Naive thymus-derived CD4-positive, alpha-beta T cell (primary cell): ENCODE measurements around the gene DDAH1. TPM values are rescaled to one million over a fixed set of nuclear protein-coding genes. Genes with fewer than 3 reads are reported as not detected.

Experiments used
- ATAC-seq: fragments of 150-1000 bp; cut with Tn5 transposase; 2 replicates; pipeline ENCODE4 v1.10.0; 2021; ENCODE audit warnings: mild to moderate bottlenecking, moderate library complexity
- CTCF ChIA-PET: fragments of 350-600 bp; sonication (Branson Sonifier 250); formaldehyde crosslinking; loops from one replicate; lab custom pipeline; 2021; ENCODE audit warnings: antibody characterized with exemption; lab: Charles Lee
- POLR2A ChIA-PET: fragments of 350-600 bp; sonication (Branson Sonifier 250); formaldehyde crosslinking; loops from one replicate; lab custom pipeline; 2021; ENCODE audit warnings: antibody characterized with exemption, inconsistent platforms; lab: Charles Lee
- DNase-seq, 9 donors: peaks; one replicate each; pipeline versions ENCODE4 v3.0.0 to v3.0.0-alpha.2; 2020 to 2022; ENCODE audit warnings: mixed read lengths in 1 of 9
- H3K27ac ChIP-seq: one replicate; pipeline ENCODE4 v1.7.0; 2013; ENCODE audit warnings: mild to moderate bottlenecking, low read depth, low read length, moderate library complexity
- H3K27me3 ChIP-seq, 2 donors: one replicate each; pipeline ENCODE4 v1.7.0; 2013; ENCODE audit warnings: low read length in 2 of 2, mild to moderate bottlenecking in 2 of 2, moderate library complexity in 2 of 2; ENCODE audit not compliant: control insufficient read depth in 2 of 2, insufficient read depth in 2 of 2
- H3K36me3 ChIP-seq, 3 experiments: 1 replicate in 2 of 3; 2 replicates in 1 of 3; pipeline ENCODE4 v1.7.0; 2013; ENCODE audit warnings: low read length in 3 of 3, mild to moderate bottlenecking in 3 of 3, moderate library complexity in 1 of 3; ENCODE audit not compliant: insufficient read depth in 3 of 3, control insufficient read depth in 2 of 3
- H3K4me1 ChIP-seq, 2 donors: one replicate each; pipeline ENCODE4 v1.7.0; 2013; ENCODE audit warnings: low read length in 2 of 2, mild to moderate bottlenecking in 2 of 2, moderate library complexity in 1 of 2; ENCODE audit not compliant: control insufficient read depth in 2 of 2, insufficient read depth in 2 of 2
- H3K4me3 ChIP-seq: 2 replicates; pipeline ENCODE4 v1.7.0; 2013; ENCODE audit warnings: mild to moderate bottlenecking, low read length
- H3K9me3 ChIP-seq, 3 experiments: 1 replicate in 2 of 3; 2 replicates in 1 of 3; pipeline ENCODE4 v1.7.0; 2013; ENCODE audit warnings: low read length in 3 of 3; ENCODE audit not compliant: control insufficient read depth in 2 of 3
- H3K27ac Mint-ChIP-seq, 9 donors: one replicate each; pipeline ENCODE4 v1.8.0; 2020 to 2022; ENCODE audit warnings: mixed read lengths in 9 of 9, mild to moderate bottlenecking in 8 of 9, moderate library complexity in 5 of 9, inconsistent platforms in 2 of 9
- H3K27me3 Mint-ChIP-seq, 5 donors: one replicate each; pipeline ENCODE4 v1.8.0; 2021 to 2022; ENCODE audit warnings: mixed read lengths in 5 of 5, mild to moderate bottlenecking in 1 of 5
- H3K36me3 Mint-ChIP-seq, 5 donors: one replicate each; pipeline ENCODE4 v1.8.0; 2020 to 2022; ENCODE audit warnings: mixed read lengths in 5 of 5, mild to moderate bottlenecking in 3 of 5, inconsistent platforms in 1 of 5
- H3K4me1 Mint-ChIP-seq, 7 donors: one replicate each; pipeline ENCODE4 v1.8.0; 2020 to 2022; ENCODE audit warnings: mixed read lengths in 7 of 7, mild to moderate bottlenecking in 3 of 7, inconsistent platforms in 1 of 7
- H3K4me3 Mint-ChIP-seq, 10 donors: one replicate each; pipeline ENCODE4 v1.8.0; 2020 to 2022; ENCODE audit warnings: mild to moderate bottlenecking in 10 of 10, mixed read lengths in 10 of 10, moderate library complexity in 6 of 10, inconsistent platforms in 2 of 10
- H3K9me3 Mint-ChIP-seq, 11 donors: one replicate each; pipeline ENCODE4 v1.8.0; 2020 to 2022; ENCODE audit warnings: mixed read lengths in 11 of 11, mild to moderate bottlenecking in 4 of 11, inconsistent platforms in 1 of 11, moderate library complexity in 1 of 11
- intact Hi-C, 2 donors: fragments of 100-400 bp; cut with micrococcal nuclease; formaldehyde crosslinking; loops; one replicate each; pipeline ENCODE4 v1.15.1; 2023
- polyA plus RNA-seq, 2 donors: library from polyadenylated mRNA; unstranded; fragments of 300-500 nt; fragmentation: Illumina TruSeq; gene quantifications; one replicate each; pipeline ENCODE4 v1.2.3, GENCODE V29; 2021
- total RNA-seq, 6 experiments: library from RNA in 5 of 6; stranded (reverse) in 5 of 6; gene quantifications; 1 replicate in 5 of 6; 2 replicates in 1 of 6; pipeline ENCODE4 v1.2.3 and lab custom pipeline; 2021 to 2026

The DDAH1 gene
- total and polyA plus RNA-seq, 7 experiments from 2014 or later: 0.08 TPM; not detected in 6

- no peak overlapping the region for H3K4me3 ChIP-seq
- H3K27me3 ChIP-seq: no peaks in the 10 kb centered on the region
- POLR2A ChIA-PET: no interaction called here
- intact Hi-C loops: no loop called here
- no peak overlapping the region for H3K27ac Mint-ChIP-seq
- ATAC-seq (no peak), DNase-seq (no peak)
- no peaks in the 10 kb centered on the region for H3K9me3 ChIP-seq
- no peaks in the 10 kb centered on the region for H3K4me1 Mint-ChIP-seq
- no peak overlapping the region for H3K4me3 Mint-ChIP-seq
- H3K27me3 Mint-ChIP-seq: peaks cover 2 to 31% (median 15%) of the 10 kb centered on the region in 5 donors
- H3K36me3 ChIP-seq: no peaks in the 10 kb centered on the region
- peaks cover 0 to 3% (median 0%) of the 10 kb centered on the region in 11 donors for H3K9me3 Mint-ChIP-seq
- no peaks in the 10 kb centered on the region for H3K4me1 ChIP-seq
- no peaks in the 10 kb centered on the region for H3K36me3 Mint-ChIP-seq
- CTCF ChIA-PET: no interaction called here
- no peak overlapping the region for H3K27ac ChIP-seq
Observed at GRCh38 chr1:85447006-85447943, 17.7 kb downstream of the DDAH1 start.

GRCh38 chr1:85445906-85446305 is 19.1 kb downstream of the DDAH1 start:
- H3K4me3 ChIP-seq: no peak overlapping the region
- no peak overlapping the region for H3K4me3 Mint-ChIP-seq

GRCh38 chr1:85444381-85444780 is 20.6 kb downstream of the DDAH1 start:
- intact Hi-C loops: no loop called here
- no peaks in the 10 kb centered on the region for H3K36me3 ChIP-seq
- no peak for ATAC-seq
- H3K4me1 ChIP-seq: no peaks in the 10 kb centered on the region
- no peaks in the 10 kb centered on the region for H3K4me1 Mint-ChIP-seq
- H3K27me3 Mint-ChIP-seq: peaks cover 4 to 27% (median 11%) of the 10 kb centered on the region in 5 donors
- H3K27me3 ChIP-seq: no peaks in the 10 kb centered on the region
- H3K36me3 Mint-ChIP-seq: no peaks in the 10 kb centered on the region
- POLR2A ChIA-PET: no interaction called here
- DNase-seq: no peak
- CTCF ChIA-PET: no interaction called here
- H3K4me3 ChIP-seq: no peak overlapping the region
- no peak overlapping the region for H3K27ac ChIP-seq
- no peak overlapping the region for H3K27ac Mint-ChIP-seq
- H3K9me3 ChIP-seq: no peaks in the 10 kb centered on the region
- peaks cover 0 to 3% (median 0%) of the 10 kb centered on the region in 11 donors for H3K9me3 Mint-ChIP-seq
- H3K4me3 Mint-ChIP-seq: no peak overlapping the region

More at GRCh38 chr1:85445906-85446305, 19.1 kb downstream of the DDAH1 start:
- Histone ChIP-seq H3K27me3 (no peaks in the 10 kb centered on the region), H3K27ac (no peak overlapping the region), H3K36me3 (no peaks in the 10 kb centered on the region), H3K9me3 (no peaks in the 10 kb centered on the region), H3K4me1 (no peaks in the 10 kb centered on the region)
- Mint-ChIP-seq H3K9me3 (peaks cover 0 to 3% (median 0%) of the 10 kb centered on the region in 11 donors), H3K27me3 (peaks cover 2 to 31% (median 15%) of the 10 kb centered on the region in 5 donors), H3K4me1 (no peaks in the 10 kb centered on the region), H3K27ac (no peak overlapping the region), H3K36me3 (no peaks in the 10 kb centered on the region)
- intact Hi-C loops: no loop called here
- ChIA-PET CTCF (no interaction called here), POLR2A (no interaction called here)
- DNase-seq: no peak
- no peak for ATAC-seq

GRCh38 chr1:85440612-85441011 is 24.3 kb downstream of the DDAH1 start:
- H3K27ac Mint-ChIP-seq: no peak overlapping the region
- H3K9me3 Mint-ChIP-seq: peaks cover 0 to 2% (median 0%) of the 10 kb centered on the region in 11 donors
- peaks cover 4 to 13% (median 11%) of the 10 kb centered on the region in 5 donors for H3K27me3 Mint-ChIP-seq
- H3K27me3 ChIP-seq: no peaks in the 10 kb centered on the region
- intact Hi-C loops: no loop called here
- H3K4me1 Mint-ChIP-seq: no peaks in the 10 kb centered on the region
- ChIA-PET POLR2A (interaction anchor here (0.7 kb wide), 1 partner anchor 1720 kb away, joined by 3 read pairs; no protein-coding TSS in a partner anchor), CTCF (no interaction called here)
- no peak overlapping the region for H3K27ac ChIP-seq
- no peak overlapping the region for H3K4me3 Mint-ChIP-seq
- H3K9me3 ChIP-seq: no peaks in the 10 kb centered on the region
- H3K36me3 Mint-ChIP-seq: no peaks in the 10 kb centered on the region
- no peak overlapping the region for H3K4me3 ChIP-seq
- ATAC-seq (no peak), DNase-seq (no peak)
- H3K4me1 ChIP-seq: no peaks in the 10 kb centered on the region
- no peaks in the 10 kb centered on the region for H3K36me3 ChIP-seq

- H3K4me1 ChIP-seq: no peaks in the 10 kb centered on the region
- Mint-ChIP-seq H3K27ac (no peak overlapping the region), H3K36me3 (no peaks in the 10 kb centered on the region), H3K27me3 (peaks cover 0 to 8% (median 4%) of the 10 kb centered on the region in 5 donors), H3K9me3 (peaks cover 0 to 2% (median 0%) of the 10 kb centered on the region in 11 donors), H3K4me1 (no peaks in the 10 kb centered on the region), H3K4me3 (no peak overlapping the region)
- ChIA-PET POLR2A (no interaction called here), CTCF (no interaction called here)
- H3K9me3 ChIP-seq: no peaks in the 10 kb centered on the region
- no peak overlapping the region for H3K4me3 ChIP-seq
- intact Hi-C loops: no loop called here
- H3K27me3 ChIP-seq: no peaks in the 10 kb centered on the region
- no peaks in the 10 kb centered on the region for H3K36me3 ChIP-seq
- ATAC-seq (no peak), DNase-seq (no peak)
- no peak overlapping the region for H3K27ac ChIP-seq
Observed at GRCh38 chr1:85438353-85438752, 26.6 kb downstream of the DDAH1 start.

- H3K9me3 Mint-ChIP-seq: peaks cover 0 to 2% (median 0%) of the 10 kb centered on the region in 11 donors
- intact Hi-C loops: no loop called here
- ATAC-seq (no peak), DNase-seq (no peak)
- H3K27ac ChIP-seq: no peak overlapping the region
- no peak overlapping the region for H3K27ac Mint-ChIP-seq
- H3K9me3 ChIP-seq: no peaks in the 10 kb centered on the region
- H3K27me3 Mint-ChIP-seq: peaks cover 0 to 8% (median 4%) of the 10 kb centered on the region in 5 donors
- no peaks in the 10 kb centered on the region for H3K4me1 Mint-ChIP-seq
- no peaks in the 10 kb centered on the region for H3K27me3 ChIP-seq
- H3K4me3 ChIP-seq: no peak overlapping the region
- H3K36me3 Mint-ChIP-seq: no peaks in the 10 kb centered on the region
- H3K4me3 Mint-ChIP-seq: no peak overlapping the region
- ChIA-PET CTCF (no interaction called here), POLR2A (no interaction called here)
- no peaks in the 10 kb centered on the region for H3K4me1 ChIP-seq
- H3K36me3 ChIP-seq: no peaks in the 10 kb centered on the region
Observed at GRCh38 chr1:85437139-85437538, 27.8 kb downstream of the DDAH1 start.
